ENCODE measurements around the gene GAB2. TPM values are rescaled to one million over a fixed set of nuclear protein-coding genes. Genes with fewer than 3 reads are reported as not detected.

The GAB2 gene
- total and polyA plus RNA-seq, 2 of the 13 experiments (the other 11 are each of a cell fraction or from before 2014, with no cell fraction given), result 4.1 to 8.6 TPM

GRCh38 chr11:78166855-78167469 is 250.7 kb downstream of the GAB2 start:
- WGBS (ENCODE audit: low lambda C conversion rate), result 91% methylated on average over 5 of the region's 6 CpGs
- no peak overlapping the region for H3K9ac ChIP-seq (ENCODE audit: insufficient read depth, low read depth, low read length)

More at GRCh38 chr11:78166855-78167469, 250.7 kb downstream of the GAB2 start:
- DNase-seq (ENCODE audit: low spot score) (no peak), ATAC-seq (no peak), FAIRE-seq (no peak)
- Histone ChIP-seq H3K27me3 (ENCODE audit: control insufficient read depth in 1 of 2, insufficient read depth in 2 of 2, low read length in 2 of 2) (no peaks in the 10 kb centered on the region), H3K36me3 (replicated peaks in 1 of 2; ENCODE audit: control insufficient read depth in 1 of 2, insufficient read depth in 2 of 2, low read length in 2 of 2) (no peaks in the 10 kb centered on the region), H3K9me3 (ENCODE audit: low read length) (no peaks in the 10 kb centered on the region), H2AFZ (ENCODE audit: low read length) (no peak overlapping the region), H3K79me2 (ENCODE audit: insufficient read depth, low read length) (no peaks in the 10 kb centered on the region), H3K4me2 (ENCODE audit: low read depth, low read length) (no peak overlapping the region), H3K4me3 (replicated peaks in 1 of 3; ENCODE audit: insufficient read depth in 1 of 3, low read depth in 2 of 3, low read length in 3 of 3) (no peak overlapping the region), H4K20me1 (ENCODE audit: insufficient read depth, low read length) (no peaks in the 10 kb centered on the region; the same call in 1 of the 2 replicates), H3K27ac (ENCODE audit: extremely low read length, insufficient read depth, low read length) (no peak overlapping the region), H3K4me1 (ENCODE audit: insufficient read depth, low read length) (peaks cover 53% of the 10 kb centered on the region)
- no TSS peak for BruUV-seq (replicated peaks)
- in situ Hi-C loops (cut with HindIII; ENCODE audit: extremely low pct_ligation_motif_present, low pct_unique_long_range_greater_than_20kb), result no loop called here
- TF ChIP-seq, protein P1, sequence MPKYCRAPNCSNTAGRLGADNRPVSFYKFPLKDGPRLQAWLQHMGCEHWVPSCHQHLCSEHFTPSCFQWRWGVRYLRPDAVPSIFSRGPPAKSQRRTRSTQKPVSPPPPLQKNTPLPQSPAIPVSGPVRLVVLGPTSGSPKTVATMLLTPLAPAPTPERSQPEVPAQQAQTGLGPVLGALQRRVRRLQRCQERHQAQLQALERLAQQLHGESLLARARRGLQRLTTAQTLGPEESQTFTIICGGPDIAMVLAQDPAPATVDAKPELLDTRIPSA (CRISPR knock-in tag; IDR thresholded peaks at IDR 0.05; ENCODE audit: borderline replicate concordance), result no peak
- TF ChIP-seq, protein P2, sequence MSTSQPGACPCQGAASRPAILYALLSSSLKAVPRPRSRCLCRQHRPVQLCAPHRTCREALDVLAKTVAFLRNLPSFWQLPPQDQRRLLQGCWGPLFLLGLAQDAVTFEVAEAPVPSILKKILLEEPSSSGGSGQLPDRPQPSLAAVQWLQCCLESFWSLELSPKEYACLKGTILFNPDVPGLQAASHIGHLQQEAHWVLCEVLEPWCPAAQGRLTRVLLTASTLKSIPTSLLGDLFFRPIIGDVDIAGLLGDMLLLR (CRISPR knock-in tag; IDR thresholded peaks at IDR 0.05), result no peak
- TF ChIP-seq, protein P3, sequence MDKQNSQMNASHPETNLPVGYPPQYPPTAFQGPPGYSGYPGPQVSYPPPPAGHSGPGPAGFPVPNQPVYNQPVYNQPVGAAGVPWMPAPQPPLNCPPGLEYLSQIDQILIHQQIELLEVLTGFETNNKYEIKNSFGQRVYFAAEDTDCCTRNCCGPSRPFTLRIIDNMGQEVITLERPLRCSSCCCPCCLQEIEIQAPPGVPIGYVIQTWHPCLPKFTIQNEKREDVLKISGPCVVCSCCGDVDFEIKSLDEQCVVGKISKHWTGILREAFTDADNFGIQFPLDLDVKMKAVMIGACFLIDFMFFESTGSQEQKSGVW (CRISPR knock-in tag; IDR thresholded peaks at IDR 0.05; ENCODE audit: borderline replicate concordance), result no peak
- TF ChIP-seq, protein P4, sequence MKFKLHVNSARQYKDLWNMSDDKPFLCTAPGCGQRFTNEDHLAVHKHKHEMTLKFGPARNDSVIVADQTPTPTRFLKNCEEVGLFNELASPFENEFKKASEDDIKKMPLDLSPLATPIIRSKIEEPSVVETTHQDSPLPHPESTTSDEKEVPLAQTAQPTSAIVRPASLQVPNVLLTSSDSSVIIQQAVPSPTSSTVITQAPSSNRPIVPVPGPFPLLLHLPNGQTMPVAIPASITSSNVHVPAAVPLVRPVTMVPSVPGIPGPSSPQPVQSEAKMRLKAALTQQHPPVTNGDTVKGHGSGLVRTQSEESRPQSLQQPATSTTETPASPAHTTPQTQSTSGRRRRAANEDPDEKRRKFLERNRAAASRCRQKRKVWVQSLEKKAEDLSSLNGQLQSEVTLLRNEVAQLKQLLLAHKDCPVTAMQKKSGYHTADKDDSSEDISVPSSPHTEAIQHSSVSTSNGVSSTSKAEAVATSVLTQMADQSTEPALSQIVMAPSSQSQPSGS (CRISPR knock-in tag; IDR thresholded peaks at IDR 0.05), result no peak
- TF ChIP-seq THAP9 (CRISPR knock-in tag; IDR thresholded peaks at IDR 0.05; ENCODE audit: borderline replicate concordance) (no peak), ZNF225 (CRISPR knock-in tag; IDR thresholded peaks at IDR 0.05) (no peak), PHF5A (CRISPR knock-in tag; IDR thresholded peaks at IDR 0.05; ENCODE audit: low read depth, unreplicated experiment) (no peak), ZNF772 (CRISPR knock-in tag; IDR thresholded peaks at IDR 0.05) (no peak), SKI (IDR thresholded peaks at IDR 0.05; ENCODE audit: partially characterized antibody) (no peak), CREM (IDR thresholded peaks at IDR 0.05) (no peak), CREM (CRISPR knock-in tag; IDR thresholded peaks at IDR 0.05) (no peak), XRCC5 (optimal IDR thresholded peaks at IDR 0.05; ENCODE audit: low read length) (no peak), HOXA3 (CRISPR knock-in tag; IDR thresholded peaks at IDR 0.05) (no peak)
- TF ChIP-seq, protein P5, sequence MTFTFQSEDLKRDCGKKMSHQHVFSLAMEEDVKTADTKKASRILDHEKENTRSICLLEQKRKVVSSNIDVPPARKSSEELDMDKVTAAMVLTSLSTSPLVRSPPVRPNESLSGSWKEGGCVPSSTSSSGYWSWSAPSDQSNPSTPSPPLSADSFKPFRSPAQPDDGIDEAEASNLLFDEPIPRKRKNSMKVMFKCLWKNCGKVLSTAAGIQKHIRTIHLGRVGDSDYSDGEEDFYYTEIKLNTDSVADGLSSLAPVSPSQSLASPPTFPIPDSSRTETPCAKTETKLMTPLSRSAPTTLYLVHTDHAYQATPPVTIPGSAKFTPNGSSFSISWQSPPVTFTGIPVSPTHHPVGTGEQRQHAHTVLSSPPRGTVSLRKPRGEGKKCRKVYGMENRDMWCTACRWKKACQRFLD (CRISPR knock-in tag; IDR thresholded peaks at IDR 0.05; ENCODE audit: borderline replicate concordance), result no peak
- intact Hi-C loops (cut with micrococcal nuclease; ENCODE audit: unreplicated experiment), result no loop called here
- POLR2A ChIA-PET, result no interaction called here
- CTCF ChIA-PET (ENCODE audit: low intra/inter-chr PET ratio, low total read pairs), result no interaction called here
